ENCODE data around the gene DEDD. TPM values are rescaled to one million over a fixed set of nuclear protein-coding genes. Genes with fewer than 3 reads are reported as not detected.

DEDD gene
- total RNA-seq, 1 donor, result 27.2 TPM

DNA sequence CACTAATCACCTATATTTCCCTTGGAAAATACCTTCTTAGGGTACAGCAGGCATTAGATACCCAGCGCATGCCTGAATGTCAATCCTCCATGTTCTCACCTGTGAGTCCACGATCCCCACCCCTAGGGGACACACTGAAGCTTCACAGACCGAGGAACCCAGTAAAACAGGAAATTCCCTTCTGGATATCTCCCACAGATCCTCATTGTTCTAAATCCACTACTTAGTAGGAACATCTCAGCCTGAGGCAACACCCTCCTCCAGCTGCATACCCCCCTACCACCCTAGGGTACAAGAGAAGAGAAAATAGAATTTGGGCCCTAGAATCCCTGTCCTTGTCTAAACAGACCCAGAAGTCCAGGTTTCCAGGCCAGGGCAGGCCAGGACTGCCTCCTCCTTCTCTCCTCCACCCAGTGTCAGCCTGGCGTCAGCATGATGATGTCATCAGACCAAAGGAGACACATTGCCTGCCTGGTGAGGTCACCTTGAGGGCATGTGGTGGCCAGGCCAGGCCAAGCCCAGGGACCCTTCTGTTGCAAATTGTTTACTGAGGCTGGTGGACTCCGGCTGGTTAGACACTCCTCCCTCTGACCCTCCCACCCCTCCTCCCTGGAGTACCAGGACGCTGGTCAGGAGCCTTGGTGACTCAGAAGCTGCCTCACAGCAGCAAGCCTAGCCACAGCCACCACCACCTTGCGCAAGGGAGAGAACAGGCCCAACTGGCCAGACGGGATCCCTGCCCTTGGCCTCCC, 49.3 kb downstream of the DEDD start:
- Histone ChIP-seq H3K9me3 (ENCODE audit: low read depth, low read length) (no peaks in the 10 kb centered on the region), H3K4me1 (ENCODE audit: insufficient read depth, low read length) (peaks cover 42% of the 10 kb centered on the region), H3K4me3 (ENCODE audit: low read length) (no peak overlapping the region), H3K27me3 (ENCODE audit: insufficient read depth, low read length) (no peaks in the 10 kb centered on the region)

GRCh38 chr1:161082483-161082882, 50.0 kb downstream of the DEDD start:
- Histone ChIP-seq H3K4me1 (ENCODE audit: insufficient read depth, low read length) (peaks cover 40% of the 10 kb centered on the region), H3K27me3 (ENCODE audit: insufficient read depth, low read length) (no peaks in the 10 kb centered on the region), H3K9me3 (ENCODE audit: low read depth, low read length) (no peaks in the 10 kb centered on the region), H3K4me3 (ENCODE audit: low read length) (no peak overlapping the region)

DNA sequence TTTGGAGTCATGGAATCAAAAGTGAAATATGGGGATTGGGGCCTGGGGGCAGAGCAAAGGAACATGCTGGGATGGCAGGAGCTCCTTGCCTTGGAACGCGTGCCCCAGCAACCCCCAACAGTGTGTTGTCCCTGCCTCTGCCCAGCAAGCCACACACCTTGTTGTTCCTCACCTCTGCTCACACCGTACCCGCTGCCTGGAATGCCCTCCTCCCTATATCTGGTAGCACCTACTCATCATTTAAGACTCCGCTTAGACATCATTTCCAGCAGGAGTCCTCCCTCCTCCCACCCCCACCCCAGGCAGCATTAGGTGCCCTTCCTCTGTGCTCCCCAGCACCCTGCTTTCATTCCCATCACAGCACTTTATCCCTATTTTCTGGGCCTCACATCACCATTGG, 50.9 kb downstream of the DEDD start:
- Histone ChIP-seq H3K4me3 (ENCODE audit: low read length) (no peak overlapping the region), H3K4me1 (ENCODE audit: insufficient read depth, low read length) (peaks cover 40% of the 10 kb centered on the region), H3K27me3 (ENCODE audit: insufficient read depth, low read length) (no peaks in the 10 kb centered on the region), H3K9me3 (ENCODE audit: low read depth, low read length) (no peaks in the 10 kb centered on the region)

- Histone ChIP-seq H3K9me3 (ENCODE audit: low read depth, low read length) (no peaks in the 10 kb centered on the region), H3K4me1 (ENCODE audit: insufficient read depth, low read length) (peaks cover 40% of the 10 kb centered on the region), H3K27me3 (ENCODE audit: insufficient read depth, low read length) (no peaks in the 10 kb centered on the region), H3K4me3 (ENCODE audit: low read length) (no peak overlapping the region)
Measured at GRCh38 chr1:161080441-161081405, 51.7 kb downstream of the DEDD start.

GRCh38 chr1:161079436-161080110, 52.9 kb downstream of the DEDD start:
- H3K4me1 ChIP-seq (ENCODE audit: insufficient read depth, low read length), result peaks cover 40% of the 10 kb centered on the region

GRCh38 chr1:161077426-161077825, 55.0 kb downstream of the DEDD start:
- Histone ChIP-seq H3K4me3 (ENCODE audit: low read length) (no peak overlapping the region), H3K27me3 (ENCODE audit: insufficient read depth, low read length) (no peaks in the 10 kb centered on the region), H3K9me3 (ENCODE audit: low read depth, low read length) (no peaks in the 10 kb centered on the region), H3K4me1 (ENCODE audit: insufficient read depth, low read length) (peaks cover 19% of the 10 kb centered on the region)

More at GRCh38 chr1:161079436-161080110, 52.9 kb downstream of the DEDD start:
- Histone ChIP-seq H3K4me3 (ENCODE audit: low read length) (no peak overlapping the region), H3K27me3 (ENCODE audit: insufficient read depth, low read length) (no peaks in the 10 kb centered on the region), H3K9me3 (ENCODE audit: low read depth, low read length) (no peaks in the 10 kb centered on the region)

GRCh38 chr1:161076410-161076809, 56.1 kb downstream of the DEDD start:
- Histone ChIP-seq H3K9me3 (ENCODE audit: low read depth, low read length) (no peaks in the 10 kb centered on the region), H3K27me3 (ENCODE audit: insufficient read depth, low read length) (no peaks in the 10 kb centered on the region), H3K4me1 (ENCODE audit: insufficient read depth, low read length) (peaks cover 23% of the 10 kb centered on the region), H3K4me3 (ENCODE audit: low read length) (no peak overlapping the region)

- H3K4me3 ChIP-seq (ENCODE audit: low read length), result no peak overlapping the region
- H3K27me3 ChIP-seq (ENCODE audit: insufficient read depth, low read length), result no peaks in the 10 kb centered on the region
- H3K9me3 ChIP-seq (ENCODE audit: low read depth, low read length), result no peaks in the 10 kb centered on the region
- H3K4me1 ChIP-seq (ENCODE audit: insufficient read depth, low read length), result peaks cover 24% of the 10 kb centered on the region
Measured at GRCh38 chr1:161074676-161075368, 57.6 kb downstream of the DEDD start.

- Histone ChIP-seq H3K9me3 (ENCODE audit: low read depth, low read length) (no peaks in the 10 kb centered on the region), H3K27me3 (ENCODE audit: insufficient read depth, low read length) (no peaks in the 10 kb centered on the region), H3K4me3 (ENCODE audit: low read length) (no peak overlapping the region), H3K4me1 (ENCODE audit: insufficient read depth, low read length) (peaks cover 24% of the 10 kb centered on the region)
Measured at GRCh38 chr1:161073474-161074121, 58.9 kb downstream of the DEDD start.

GRCh38 chr1:161072751-161073449, 59.6 kb downstream of the DEDD start:
- H3K9me3 ChIP-seq (ENCODE audit: low read depth, low read length), result no peaks in the 10 kb centered on the region
- H3K4me3 ChIP-seq (ENCODE audit: low read length), result no peak overlapping the region
- no peaks in the 10 kb centered on the region for H3K27me3 ChIP-seq (ENCODE audit: insufficient read depth, low read length)
- peaks cover 27% of the 10 kb centered on the region for H3K4me1 ChIP-seq (ENCODE audit: insufficient read depth, low read length)

- peaks cover 36% of the 10 kb centered on the region for H3K4me1 ChIP-seq (ENCODE audit: insufficient read depth, low read length)
- H3K9me3 ChIP-seq (ENCODE audit: low read depth, low read length), result no peaks in the 10 kb centered on the region
- no peak overlapping the region for H3K4me3 ChIP-seq (ENCODE audit: low read length)
Measured at GRCh38 chr1:161071886-161072371, 60.5 kb downstream of the DEDD start.

More at GRCh38 chr1:161071886-161072371, 60.5 kb downstream of the DEDD start:
- H3K27me3 ChIP-seq (ENCODE audit: insufficient read depth, low read length), result no peaks in the 10 kb centered on the region
